ENCODE data around the gene IGFN1.

IGFN1 gene

GRCh38 chr1:201186192-201186591 lies 4.4 kb upstream of the IGFN1 start:
- no peak for DNase-seq

DNA sequence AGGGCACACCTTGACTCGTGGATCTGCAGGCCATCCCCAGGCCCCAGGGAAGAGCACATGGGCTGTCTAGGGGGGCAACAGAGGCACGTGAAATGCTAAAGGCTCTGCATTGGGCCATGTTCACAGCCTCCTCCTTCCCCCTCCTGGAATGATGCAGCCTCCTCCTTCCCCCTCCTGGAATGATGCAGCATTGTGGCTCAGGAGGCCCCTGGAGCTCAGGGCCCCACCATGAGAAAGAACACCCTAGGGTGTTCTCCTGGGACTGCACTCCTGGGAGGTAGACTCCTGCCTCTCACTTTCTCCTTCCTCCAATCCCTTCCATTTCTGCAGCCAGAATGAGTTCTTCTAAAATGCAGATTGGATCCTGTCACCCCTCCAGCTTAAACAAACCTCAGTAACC lies 1.5 kb upstream of the IGFN1 start:
- no peak for DNase-seq

DNA sequence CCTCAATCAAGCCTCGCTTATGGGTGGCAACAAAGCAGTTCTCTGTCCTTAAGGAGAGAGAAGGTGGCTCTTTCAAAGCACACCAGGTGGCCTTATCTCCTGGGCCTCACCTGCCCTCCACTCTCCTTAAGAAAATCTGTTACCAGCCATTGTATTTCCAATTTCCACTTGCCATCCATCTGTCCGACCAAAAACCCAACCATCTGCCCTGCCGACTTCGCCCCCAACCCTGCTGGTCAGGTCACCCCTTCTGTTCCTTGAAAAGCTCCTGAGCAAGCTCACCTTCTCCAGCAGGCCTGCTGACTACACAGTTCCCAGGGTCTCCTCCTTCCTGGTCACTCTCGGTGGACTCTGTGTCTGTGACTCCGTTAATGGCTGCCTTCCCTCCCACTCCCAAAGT lies 619 bp upstream of the IGFN1 start:
- no peak for DNase-seq

DNA sequence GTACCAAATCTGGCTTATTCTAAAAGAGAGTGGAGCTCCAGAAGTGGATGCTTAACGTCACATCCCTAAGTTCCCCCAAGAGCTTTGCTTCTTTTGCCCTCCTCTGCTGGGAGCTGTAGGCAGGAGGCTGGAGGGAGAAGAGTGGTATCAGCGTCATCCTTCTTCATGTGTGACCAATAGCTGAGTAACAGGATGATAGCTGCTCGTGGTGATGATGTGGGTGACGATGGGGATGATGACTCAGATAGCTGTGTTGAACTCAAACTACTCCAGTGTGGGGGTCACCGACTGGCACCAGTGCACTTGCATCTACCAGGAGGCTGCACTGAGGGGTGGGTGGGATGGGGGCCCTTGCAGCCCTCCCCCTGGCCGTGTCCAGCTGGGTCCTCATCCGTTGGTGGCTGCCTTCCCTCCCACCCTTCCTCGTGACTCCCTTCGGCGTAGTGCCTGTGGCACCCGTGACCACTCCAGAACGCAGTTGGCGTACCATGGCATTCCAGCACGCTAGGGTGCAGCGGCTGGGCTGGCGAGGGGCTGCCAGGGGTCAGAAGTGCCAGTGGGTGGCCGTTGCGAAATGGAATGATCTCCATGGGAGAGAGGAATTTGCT lies 1.1 kb downstream of the IGFN1 start:
- DNase-seq: no peak

DNA sequence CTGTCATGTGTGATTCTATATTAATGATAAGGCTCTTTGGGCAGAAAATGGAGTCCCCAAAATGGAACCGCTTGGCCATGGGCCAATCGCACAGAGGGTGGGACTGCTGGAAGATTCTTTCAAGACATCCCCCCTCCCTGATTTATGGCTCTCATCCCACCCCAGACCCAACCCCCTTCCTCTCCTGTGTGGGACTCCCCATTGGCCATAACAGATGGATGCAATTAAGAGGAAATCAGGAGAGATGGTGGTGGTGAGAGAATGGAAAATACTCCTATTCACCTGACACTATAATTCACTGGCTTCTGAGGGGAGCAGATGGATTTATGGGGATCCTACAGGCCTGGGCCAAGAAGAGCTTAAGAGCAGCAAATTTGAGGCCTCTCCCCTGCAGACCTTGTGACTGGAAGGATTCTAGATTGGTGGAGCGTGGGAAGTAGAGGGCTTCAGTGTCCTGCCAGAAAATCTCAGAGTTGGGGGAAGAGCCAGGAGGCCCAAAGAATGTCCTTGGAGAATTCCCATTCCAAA lies 1.7 kb downstream of the IGFN1 start:
- peak; percentile 49 for DNase-seq

- no peak for DNase-seq
Measured at GRCh38 chr1:201194046-201194445, 3.4 kb downstream of the IGFN1 start.

DNA sequence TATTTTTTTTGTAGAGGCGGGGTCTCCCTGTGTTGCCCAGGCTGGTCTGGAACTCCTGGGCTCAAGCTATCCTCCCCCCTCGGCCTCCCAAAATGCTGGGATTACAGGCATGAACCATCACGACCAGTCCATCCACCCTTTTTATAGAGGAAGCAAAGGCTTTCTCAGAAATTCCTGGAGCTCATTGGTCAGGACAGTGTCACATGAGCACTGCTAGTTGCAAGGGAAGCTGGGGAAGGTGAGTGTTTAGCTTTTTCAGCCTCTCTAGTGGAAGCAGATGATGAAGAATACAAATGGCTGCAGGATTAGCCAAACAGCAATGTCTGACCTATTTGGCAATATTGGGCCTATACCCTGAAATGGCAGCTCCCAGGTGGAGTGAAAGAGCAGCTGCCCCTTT lies 8.0 kb downstream of the IGFN1 start:
- no peak for DNase-seq

- DNase-seq: no peak
Measured at GRCh38 chr1:201205036-201205435, 14.4 kb downstream of the IGFN1 start.

- DNase-seq: no peak
Measured at GRCh38 chr1:201206176-201206575, 15.6 kb downstream of the IGFN1 start.

- no peak for DNase-seq
Measured at GRCh38 chr1:201207046-201207445, 16.4 kb downstream of the IGFN1 start.

DNA sequence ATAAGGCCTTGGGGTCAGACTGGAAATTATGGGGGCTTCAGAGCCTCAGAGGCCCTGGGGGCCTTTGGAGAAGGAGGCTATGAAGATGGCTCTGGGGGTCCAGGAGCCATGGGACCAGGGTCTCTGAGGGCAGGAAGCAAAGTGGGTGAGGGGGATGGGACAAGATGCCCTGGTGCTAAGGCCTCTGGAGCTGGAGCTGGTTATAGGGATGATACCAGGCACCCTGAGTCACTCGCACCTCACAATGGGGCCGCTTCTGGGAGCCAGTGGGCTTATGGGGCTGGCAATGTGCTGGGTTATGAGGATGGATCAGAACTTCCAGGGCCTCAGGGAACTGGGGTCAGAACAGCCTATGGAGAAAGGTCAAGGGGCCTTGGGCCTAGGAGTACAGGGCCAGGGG lies 17.6 kb downstream of the IGFN1 start:
- no peak for DNase-seq

- no peak for DNase-seq
Measured at GRCh38 chr1:201212056-201212455, 21.4 kb downstream of the IGFN1 start.

DNA sequence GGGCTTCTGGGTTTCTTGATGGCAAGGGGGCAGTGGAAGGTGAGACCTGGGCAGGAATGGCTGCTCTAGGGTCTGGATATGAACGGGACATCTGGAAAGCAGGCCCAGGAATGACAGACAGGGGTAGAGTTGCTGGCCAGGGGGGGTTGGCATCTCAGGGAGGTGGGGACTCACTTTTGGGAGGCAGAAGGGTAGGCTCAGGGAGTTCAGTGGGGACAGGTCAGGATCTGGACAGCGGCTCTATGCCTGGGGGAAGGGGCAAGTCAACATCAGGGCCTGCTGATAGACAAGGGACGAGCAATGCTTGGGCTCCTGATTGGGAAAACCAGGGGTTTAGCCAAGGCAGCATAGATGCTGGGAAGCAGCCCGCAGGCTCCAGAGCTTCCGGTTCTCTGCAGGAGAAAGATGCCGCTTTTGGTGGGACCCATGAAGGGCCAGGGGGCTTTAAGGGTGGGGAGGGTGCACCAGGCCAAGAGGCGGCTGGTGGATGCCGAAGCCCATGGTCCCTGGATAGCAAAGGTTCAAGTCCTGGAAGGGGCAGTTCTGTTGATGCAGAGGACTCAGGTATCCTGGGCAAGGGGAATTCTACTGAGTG lies 21.9 kb downstream of the IGFN1 start:
- no peak for DNase-seq

DNA sequence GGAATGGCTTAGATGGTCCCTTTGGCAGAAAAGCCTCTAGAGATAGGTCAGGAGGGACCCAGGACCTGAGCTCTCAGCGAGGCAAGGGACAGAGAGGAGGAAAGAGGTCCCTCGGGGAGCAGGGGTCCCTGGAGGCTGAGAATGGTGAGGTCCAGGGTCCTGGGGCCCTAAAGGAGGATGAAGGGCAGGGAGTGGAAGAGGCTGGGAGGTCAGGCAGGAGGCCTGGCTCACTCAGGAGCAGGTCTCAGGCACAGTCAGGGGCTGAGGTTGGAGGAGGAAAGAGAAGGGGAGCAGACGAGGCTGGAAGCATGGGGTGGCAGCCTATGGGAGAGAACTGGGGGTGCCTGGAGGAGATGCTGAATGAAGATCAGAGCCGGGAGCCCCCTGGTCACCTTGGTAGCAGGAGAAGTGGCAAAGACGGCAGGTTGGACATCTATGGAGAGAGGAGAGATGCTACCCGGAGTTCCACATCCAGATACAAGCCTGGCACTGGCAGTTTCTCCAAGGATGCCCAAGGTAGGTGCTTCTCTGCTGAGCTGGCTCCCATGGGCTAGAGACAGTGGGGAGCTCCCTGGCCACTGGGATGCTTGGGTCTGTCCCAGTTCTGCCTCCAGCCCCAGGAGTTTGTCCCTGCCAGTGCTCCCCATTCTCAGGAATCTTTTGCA lies 22.6 kb downstream of the IGFN1 start:
- DNase-seq: no peak

DNA sequence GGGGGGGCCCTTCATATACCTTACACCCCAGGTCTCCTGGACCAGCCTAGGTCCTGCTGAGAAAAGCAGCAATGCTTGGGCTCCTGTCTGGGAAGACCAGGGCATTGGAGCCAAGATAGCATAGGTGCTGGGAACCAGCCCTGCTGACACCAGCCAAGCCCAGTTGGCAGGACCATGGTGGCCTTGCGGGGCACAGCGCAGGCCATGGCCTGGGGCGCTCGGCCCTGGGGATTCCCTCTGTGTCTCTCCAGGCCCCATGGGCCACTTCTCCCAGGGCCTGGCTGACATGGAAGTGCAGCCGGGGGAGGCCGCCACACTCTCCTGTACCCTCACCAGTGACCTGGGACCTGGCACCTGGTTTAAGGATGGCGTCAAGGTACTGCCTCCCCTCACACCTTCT lies 23.3 kb downstream of the IGFN1 start:
- no peak for DNase-seq

DNA sequence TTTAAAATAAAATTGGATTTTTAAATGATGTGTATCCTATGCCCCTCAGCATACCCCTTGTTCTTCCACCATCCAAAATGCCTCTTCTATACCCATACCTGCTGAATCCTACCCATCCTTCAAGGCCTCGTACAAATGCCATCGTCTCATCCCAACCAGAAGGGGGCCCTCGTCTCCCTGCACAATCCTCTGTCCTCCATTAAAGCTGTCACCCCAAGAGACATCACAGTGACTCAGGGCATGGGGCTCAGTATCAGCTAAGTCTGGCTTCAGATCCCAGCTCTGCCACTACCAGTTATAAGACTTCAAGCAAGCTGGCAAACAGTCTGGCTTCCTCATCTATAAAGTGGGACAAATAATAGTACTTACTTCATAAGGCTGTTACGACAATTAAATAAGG lies 23.8 kb downstream of the IGFN1 start:
- DNase-seq: no peak

GRCh38 chr1:201214886-201215285 lies 24.3 kb downstream of the IGFN1 start:
- no peak for DNase-seq

GRCh38 chr1:201215531-201216357 lies 25.1 kb downstream of the IGFN1 start:
- no peak for DNase-seq

GRCh38 chr1:201216395-201217085 lies 25.9 kb downstream of the IGFN1 start:
- DNase-seq: no peak

DNA sequence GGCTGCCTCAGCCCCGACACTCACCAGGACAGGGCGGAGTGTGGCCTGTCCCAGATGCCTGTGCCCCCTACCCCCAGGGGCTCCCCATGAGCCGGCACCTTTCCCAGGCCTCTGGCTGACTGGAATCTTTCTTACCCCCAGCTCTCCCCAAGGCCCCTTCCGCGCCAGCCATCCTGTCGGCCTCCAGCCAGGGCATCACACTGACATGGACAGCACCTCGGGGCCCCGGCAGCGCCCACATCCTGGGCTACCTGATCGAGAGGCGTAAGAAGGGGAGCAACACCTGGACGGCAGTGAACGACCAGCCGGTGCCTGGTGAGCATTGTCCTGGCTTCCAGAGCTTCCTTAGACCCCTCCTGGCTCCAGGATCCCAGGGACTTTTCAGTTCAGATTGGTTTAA lies 26.5 kb downstream of the IGFN1 start:
- no peak for DNase-seq

- DNase-seq: no peak
Measured at GRCh38 chr1:201217851-201218250, 27.2 kb downstream of the IGFN1 start.

DNA sequence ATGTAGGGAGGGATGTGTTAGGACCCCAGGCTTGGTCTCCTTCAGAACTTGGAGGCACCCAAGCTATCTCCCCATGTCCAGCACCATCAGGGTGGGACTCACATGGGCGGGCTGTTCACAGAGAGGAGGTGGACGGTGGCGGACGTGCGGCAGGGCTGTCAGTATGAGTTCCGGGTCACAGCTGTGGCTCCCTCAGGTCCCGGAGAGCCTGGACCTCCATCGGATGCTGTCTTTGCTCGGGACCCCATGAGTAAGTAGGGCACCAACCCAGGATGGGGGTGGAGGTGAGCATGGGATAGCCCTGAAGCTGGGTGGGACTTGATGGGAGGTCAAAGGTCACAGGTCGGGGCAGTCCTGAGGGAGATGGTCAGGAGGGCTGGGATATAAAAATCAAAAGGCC lies 27.8 kb downstream of the IGFN1 start:
- no peak for DNase-seq

Data from DMS 273 treated with DMSO at 0.1 percent for 48 hours (cell line).